GM21390 (cell line): ENCODE data around the gene TCTN2.

Experiments used
- ATAC-seq: cut with Tn5 transposase; IDR thresholded peaks from one replicate; pipeline ENCODE4 v1.9.1; 2021; ENCODE audit not compliant: unreplicated experiment

The TCTN2 gene

DNA sequence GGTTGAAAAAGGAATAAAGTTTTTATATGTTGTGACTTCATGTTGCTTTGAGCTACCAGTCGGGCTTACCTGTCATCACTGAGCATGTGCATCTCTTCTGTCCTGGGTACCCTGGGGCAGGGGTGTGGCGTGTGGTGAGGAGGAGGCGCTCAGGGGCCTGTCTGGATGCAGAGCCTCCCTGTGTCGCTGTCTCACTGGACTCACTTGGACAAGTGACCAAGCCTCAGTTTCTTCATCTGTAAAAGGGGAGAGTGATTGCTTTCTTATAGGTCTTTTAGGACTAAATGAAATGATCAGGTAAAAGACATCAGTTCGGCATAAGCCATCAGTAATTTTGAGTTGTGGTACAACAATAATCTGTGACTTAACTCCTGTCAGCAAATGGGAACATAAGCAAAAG lies 63.4 kb downstream of the TCTN2 start:
- ATAC-seq = no peak

DNA sequence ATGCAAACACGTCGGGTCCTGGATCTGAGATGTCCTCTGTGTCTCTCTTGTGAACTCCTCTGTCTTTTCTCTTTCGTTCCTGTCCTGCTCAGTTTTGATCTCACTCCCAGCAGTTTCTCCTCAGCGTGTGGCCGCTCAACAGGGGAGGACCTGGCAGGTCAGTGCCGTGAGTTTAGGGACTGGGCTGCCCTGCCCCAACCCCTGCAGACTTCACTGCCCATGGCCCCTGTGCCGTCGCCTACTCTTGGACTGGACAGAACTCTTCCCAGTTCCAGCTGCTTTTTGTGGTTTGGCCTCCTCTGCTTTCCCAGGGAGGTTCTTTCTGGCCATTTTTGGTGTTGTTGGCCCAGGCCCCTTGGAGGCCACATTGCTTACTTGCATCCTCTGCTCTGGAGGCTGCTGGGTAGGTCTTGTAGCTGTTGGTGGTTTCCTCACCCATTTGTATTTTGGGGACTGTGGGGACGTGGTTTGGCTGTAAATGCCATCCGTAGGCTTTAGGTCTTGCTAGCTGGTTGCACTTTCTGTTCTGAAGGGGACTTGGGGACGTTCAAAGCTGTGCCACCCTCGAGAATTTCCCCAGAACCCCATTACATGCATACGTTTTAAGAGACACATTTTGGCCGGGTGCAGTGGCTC lies 71.1 kb downstream of the TCTN2 start:
- ATAC-seq = no peak

DNA sequence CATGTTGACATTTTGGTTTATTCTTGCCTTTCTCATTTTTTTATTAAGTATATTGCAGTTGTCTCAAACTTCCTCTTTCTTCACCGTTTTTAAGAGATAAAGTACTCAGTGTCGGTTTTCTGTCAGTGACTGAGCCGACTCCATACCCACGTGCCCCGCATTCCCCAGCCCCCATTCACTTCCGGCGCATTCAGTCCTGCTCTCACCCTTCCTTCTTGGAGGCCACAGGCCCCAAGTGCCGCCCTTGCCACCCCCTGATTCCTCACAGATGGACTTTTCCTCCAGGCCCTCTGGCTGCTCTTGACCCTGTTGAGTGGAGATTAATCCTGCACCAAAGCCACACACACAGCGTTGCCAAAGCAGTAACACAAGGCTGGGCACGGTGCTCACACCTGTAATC lies 72.1 kb downstream of the TCTN2 start:
- no peak for ATAC-seq

DNA sequence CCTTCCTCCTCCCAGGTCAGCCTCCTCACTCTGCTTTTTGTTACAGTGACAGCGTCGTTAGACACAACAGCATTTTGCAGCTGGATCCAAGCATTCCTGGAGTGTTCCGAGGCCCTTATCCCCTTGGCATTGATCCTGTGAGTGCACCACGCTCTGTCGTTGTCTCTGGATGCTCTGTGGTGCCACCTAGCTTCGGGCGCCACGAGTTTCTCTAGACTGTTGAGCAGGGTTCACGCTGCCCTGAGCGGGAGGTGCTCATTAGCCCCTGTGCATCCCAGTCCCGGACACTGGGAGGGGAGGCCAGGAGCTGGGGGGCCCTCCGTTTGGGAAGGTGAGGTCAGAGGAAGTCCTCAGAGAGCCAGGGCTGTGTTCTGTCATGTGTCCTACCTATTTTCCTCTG lies 73.9 kb downstream of the TCTN2 start:
- ATAC-seq = no peak

DNA sequence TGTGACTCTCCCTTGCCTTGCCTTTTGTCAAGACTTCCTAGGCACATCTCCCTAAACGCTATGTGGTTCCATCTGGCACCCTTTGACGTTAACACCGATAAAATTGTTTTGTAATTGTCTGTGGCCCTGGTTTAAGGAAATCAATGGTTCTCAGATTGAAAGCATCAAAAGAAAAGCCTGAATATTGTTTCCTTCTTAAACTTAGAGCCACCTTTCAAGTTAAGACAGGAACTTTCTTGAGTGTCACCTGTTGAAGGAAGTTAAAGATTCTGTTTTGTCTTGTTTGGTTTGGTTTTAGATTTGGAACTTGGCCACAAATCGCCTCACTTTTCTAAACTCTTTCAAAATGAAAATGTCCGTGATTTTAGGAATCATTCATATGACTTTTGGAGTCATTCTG lies 76.4 kb downstream of the TCTN2 start:
- ATAC-seq = no peak

DNA sequence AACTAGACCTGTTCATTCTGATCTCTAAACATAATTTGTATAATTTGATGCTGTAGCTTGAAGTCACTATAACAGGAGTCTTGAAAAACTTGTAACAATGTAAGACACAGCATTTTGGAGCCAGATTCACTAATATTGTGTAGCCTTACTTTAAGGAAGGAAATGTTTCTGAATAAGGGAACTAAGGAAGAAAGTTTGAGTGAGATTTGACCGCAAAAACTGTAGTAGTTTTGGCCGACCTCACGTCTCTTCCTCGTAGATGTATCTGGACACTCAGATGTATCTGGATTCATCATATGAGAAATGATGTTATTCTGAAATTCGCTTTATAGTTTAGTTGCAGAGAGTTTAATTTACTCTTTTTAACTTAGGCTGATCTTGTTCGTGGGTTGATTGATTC lies 77.2 kb downstream of the TCTN2 start:
- no peak for ATAC-seq

DNA sequence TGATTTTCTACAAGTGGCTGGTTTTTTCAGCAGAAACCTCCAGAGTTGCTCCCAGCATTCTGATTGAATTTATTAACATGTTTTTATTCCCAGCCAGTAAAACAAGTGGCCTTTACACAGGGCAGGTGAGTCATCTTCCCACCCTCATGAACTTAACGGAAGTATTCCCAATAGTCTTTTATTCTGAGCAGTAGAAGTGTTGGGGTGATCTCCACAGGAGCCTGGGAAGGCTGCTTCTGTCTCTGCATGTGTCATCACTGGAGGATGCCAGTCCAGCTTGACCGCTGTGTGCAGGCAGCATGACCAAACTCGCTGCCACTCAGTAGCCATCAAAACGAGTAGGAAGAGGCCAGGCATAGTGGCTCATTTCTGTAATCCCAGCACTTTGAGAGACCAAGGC lies 77.7 kb downstream of the TCTN2 start:
- ATAC-seq = no peak

DNA sequence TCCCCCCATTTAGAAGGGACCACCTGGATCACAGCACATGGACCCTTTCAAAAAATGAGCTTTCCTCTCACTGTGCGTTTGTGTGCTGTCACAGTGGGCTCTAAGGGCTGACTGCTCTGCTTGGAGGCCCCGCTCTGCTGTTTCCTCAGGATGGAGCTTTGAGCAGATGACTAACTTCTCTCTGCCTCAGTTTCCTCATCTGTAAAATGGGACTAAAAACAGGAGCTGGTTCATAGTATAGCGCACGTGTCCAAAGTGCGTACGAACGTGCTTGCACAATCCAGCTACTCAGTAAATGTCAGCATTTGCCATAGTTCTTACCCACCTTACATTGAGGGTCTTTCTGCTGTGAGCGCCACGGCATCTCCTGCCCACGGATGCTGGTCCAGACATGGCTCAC lies 78.4 kb downstream of the TCTN2 start:
- ATAC-seq = no peak

DNA sequence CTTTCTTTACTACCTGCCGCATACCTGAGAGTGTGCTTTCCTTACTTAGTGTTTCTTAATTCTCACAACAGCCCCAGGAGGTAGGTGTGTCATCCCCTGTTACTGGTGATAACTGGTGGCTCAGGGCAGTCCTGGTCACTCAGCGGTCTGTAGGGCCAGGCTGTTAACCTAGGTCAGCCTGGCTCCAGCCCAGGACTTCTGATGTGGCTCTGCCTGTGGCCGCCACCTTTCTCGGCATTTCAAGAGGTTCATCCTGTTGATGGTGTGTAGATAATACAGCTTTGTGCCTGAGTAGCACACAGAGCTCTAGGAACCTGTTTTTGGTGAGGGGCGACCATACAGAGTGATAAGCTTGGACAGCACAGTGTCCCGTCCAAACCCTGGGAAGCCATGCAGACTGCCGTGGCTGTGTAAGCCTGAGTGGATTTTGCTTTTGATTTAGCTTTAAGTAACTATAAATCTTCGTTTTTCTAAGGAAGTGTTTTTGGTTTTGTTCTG lies 79.3 kb downstream of the TCTN2 start:
- no peak for ATAC-seq

DNA sequence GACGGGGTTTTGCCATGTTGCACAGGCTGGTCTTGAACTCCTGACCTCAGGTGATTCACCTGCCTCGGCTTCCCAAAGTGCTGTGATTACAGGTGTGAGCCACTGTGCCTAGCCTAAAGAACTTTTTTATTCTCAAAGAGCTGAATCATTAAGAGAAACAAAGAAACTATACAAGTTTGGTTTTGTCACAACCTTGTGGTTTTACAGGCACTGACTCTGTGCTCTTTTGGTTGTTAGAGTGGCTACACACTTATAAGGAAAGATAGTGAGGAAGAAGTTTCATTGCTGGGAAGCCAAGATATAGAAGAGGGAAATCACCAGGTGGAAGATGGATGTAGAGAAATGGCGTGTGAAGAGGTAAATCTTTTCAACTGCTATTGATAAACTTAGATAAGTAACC lies 81.1 kb downstream of the TCTN2 start:
- ATAC-seq = no peak

DNA sequence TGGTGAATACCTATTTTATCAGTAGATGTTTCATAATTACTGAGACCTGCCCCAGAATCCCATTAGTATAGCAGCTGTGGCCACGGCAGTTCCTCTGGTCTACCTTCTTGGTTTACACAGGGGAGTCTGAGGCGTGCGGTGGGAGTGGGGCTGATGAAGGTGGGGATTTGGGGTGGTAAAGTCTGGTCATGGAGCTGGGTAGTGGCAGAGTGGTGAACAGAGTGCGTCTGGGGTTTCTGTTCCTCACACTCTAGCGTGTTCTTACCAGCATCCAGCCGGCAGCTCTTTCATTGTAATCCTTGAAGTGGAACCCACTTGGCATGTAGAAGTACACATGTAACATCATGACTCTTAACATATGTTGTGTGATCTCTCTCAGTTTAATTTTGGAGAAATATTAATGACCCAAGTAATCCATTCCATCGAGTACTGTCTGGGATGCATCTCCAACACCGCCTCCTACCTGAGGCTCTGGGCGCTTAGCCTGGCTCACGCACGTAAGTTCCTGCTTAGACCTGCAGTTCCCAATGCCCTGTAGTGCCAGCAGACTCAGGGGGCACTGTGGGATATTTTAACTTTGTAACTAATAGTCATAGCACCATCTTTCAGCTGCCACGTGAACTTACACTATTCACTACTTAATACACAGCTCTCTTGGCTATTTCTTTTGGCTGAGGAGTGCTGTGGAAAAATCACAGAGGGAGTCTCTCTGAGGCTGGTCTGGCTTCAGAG lies 83.3 kb downstream of the TCTN2 start:
- no peak for ATAC-seq

DNA sequence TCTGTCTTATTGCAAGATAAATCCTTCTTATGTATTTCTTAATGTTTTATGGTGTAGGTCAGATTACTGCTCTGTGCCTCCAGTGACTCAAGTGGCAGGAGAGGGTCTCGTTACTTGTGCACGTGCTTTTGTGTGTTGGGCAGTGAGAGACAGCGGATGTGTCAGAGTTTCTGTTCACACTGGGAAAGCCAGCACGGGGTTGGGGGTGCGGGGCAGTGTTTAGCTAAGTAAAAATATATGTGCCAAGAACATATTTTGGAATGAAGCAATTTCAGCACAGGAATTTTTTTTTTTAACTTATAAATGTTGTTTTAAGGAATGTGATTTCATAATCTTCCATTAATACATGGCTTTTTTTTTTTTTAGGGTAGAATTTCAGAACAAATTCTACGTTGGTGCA lies 86.6 kb downstream of the TCTN2 start:
- no peak for ATAC-seq
